GM23338 (cell line): ENCODE data around the gene PCP4.

Experiments
- CTCF ChIP-seq, 2 experiments: fragments of 200-600 bp in 1 of 2; sonication (generic) in 1 of 2; conservative IDR thresholded peaks; 2 replicates each; pipeline versions ENCODE4 v1.5.1 to v1.6.1; 2016 to 2017; ENCODE audit warnings: antibody characterized with exemption in 2 of 2, low read depth in 2 of 2, mild to moderate bottlenecking in 2 of 2, moderate library complexity in 1 of 2
- EZH2 ChIP-seq: fragments of 200-600 bp; sonication (generic); IDR thresholded peaks from one replicate; pipeline ENCODE4 v1.8.0; 2017; ENCODE audit warnings: antibody characterized with exemption, mild to moderate bottlenecking, low read depth; ENCODE audit not compliant: unreplicated experiment
- EZH2phosphoT487 ChIP-seq: fragments of 200-600 bp; sonication (generic); IDR thresholded peaks from one replicate; pipeline ENCODE4 v1.8.1; 2018; ENCODE audit warnings: antibody characterized with exemption; ENCODE audit not compliant: unreplicated experiment
- JUNB ChIP-seq: IDR thresholded peaks from one replicate; pipeline ENCODE4 v1.6.1; 2016; ENCODE audit warnings: antibody characterized with exemption; ENCODE audit not compliant: unreplicated experiment
- NANOG ChIP-seq: IDR thresholded peaks from 2 replicates; pipeline ENCODE4 v1.6.1; 2016; ENCODE audit warnings: antibody characterized with exemption, borderline replicate concordance
- POLR2AphosphoS5 ChIP-seq: IDR thresholded peaks from 2 replicates; pipeline ENCODE4 v1.6.1; 2016; ENCODE audit warnings: antibody characterized with exemption, low read depth
- ZNF114 ChIP-seq: fragments of 250-450 bp; sonication (Bioruptor Pico); IDR thresholded peaks from 2 replicates; pipeline ENCODE4 v1.5.0; 2020; ENCODE audit warnings: mild to moderate bottlenecking, moderate library complexity
- TF ChIP-seq, protein P1 (sequence below): IDR thresholded peaks from one replicate; pipeline ENCODE4 v1.6.1; 2018; ENCODE audit warnings: antibody characterized with exemption; ENCODE audit not compliant: unreplicated experiment
- TF ChIP-seq, protein P2 (sequence below): fragments of 250-450 bp; sonication (Bioruptor Pico); IDR thresholded peaks from 2 replicates; pipeline ENCODE4 v1.5.0; 2020; ENCODE audit warnings: mild to moderate bottlenecking, moderate library complexity

- TF ChIP-seq CTCF (conservative IDR thresholded peaks at IDR 0.05; ENCODE audit: low read depth in 2 of 2) (peak; percentile 33 to 57), POLR2AphosphoS5 (no peak), EZH2phosphoT487 (no peak), NANOG (no peak), JUNB (no peak), EZH2 (no peak), ZNF114 (CRISPR knock-in tag) (no peak)
- TF ChIP-seq, protein P1, sequence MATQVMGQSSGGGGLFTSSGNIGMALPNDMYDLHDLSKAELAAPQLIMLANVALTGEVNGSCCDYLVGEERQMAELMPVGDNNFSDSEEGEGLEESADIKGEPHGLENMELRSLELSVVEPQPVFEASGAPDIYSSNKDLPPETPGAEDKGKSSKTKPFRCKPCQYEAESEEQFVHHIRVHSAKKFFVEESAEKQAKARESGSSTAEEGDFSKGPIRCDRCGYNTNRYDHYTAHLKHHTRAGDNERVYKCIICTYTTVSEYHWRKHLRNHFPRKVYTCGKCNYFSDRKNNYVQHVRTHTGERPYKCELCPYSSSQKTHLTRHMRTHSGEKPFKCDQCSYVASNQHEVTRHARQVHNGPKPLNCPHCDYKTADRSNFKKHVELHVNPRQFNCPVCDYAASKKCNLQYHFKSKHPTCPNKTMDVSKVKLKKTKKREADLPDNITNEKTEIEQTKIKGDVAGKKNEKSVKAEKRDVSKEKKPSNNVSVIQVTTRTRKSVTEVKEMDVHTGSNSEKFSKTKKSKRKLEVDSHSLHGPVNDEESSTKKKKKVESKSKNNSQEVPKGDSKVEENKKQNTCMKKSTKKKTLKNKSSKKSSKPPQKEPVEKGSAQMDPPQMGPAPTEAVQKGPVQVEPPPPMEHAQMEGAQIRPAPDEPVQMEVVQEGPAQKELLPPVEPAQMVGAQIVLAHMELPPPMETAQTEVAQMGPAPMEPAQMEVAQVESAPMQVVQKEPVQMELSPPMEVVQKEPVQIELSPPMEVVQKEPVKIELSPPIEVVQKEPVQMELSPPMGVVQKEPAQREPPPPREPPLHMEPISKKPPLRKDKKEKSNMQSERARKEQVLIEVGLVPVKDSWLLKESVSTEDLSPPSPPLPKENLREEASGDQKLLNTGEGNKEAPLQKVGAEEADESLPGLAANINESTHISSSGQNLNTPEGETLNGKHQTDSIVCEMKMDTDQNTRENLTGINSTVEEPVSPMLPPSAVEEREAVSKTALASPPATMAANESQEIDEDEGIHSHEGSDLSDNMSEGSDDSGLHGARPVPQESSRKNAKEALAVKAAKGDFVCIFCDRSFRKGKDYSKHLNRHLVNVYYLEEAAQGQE: no peak
- TF ChIP-seq, protein P2, sequence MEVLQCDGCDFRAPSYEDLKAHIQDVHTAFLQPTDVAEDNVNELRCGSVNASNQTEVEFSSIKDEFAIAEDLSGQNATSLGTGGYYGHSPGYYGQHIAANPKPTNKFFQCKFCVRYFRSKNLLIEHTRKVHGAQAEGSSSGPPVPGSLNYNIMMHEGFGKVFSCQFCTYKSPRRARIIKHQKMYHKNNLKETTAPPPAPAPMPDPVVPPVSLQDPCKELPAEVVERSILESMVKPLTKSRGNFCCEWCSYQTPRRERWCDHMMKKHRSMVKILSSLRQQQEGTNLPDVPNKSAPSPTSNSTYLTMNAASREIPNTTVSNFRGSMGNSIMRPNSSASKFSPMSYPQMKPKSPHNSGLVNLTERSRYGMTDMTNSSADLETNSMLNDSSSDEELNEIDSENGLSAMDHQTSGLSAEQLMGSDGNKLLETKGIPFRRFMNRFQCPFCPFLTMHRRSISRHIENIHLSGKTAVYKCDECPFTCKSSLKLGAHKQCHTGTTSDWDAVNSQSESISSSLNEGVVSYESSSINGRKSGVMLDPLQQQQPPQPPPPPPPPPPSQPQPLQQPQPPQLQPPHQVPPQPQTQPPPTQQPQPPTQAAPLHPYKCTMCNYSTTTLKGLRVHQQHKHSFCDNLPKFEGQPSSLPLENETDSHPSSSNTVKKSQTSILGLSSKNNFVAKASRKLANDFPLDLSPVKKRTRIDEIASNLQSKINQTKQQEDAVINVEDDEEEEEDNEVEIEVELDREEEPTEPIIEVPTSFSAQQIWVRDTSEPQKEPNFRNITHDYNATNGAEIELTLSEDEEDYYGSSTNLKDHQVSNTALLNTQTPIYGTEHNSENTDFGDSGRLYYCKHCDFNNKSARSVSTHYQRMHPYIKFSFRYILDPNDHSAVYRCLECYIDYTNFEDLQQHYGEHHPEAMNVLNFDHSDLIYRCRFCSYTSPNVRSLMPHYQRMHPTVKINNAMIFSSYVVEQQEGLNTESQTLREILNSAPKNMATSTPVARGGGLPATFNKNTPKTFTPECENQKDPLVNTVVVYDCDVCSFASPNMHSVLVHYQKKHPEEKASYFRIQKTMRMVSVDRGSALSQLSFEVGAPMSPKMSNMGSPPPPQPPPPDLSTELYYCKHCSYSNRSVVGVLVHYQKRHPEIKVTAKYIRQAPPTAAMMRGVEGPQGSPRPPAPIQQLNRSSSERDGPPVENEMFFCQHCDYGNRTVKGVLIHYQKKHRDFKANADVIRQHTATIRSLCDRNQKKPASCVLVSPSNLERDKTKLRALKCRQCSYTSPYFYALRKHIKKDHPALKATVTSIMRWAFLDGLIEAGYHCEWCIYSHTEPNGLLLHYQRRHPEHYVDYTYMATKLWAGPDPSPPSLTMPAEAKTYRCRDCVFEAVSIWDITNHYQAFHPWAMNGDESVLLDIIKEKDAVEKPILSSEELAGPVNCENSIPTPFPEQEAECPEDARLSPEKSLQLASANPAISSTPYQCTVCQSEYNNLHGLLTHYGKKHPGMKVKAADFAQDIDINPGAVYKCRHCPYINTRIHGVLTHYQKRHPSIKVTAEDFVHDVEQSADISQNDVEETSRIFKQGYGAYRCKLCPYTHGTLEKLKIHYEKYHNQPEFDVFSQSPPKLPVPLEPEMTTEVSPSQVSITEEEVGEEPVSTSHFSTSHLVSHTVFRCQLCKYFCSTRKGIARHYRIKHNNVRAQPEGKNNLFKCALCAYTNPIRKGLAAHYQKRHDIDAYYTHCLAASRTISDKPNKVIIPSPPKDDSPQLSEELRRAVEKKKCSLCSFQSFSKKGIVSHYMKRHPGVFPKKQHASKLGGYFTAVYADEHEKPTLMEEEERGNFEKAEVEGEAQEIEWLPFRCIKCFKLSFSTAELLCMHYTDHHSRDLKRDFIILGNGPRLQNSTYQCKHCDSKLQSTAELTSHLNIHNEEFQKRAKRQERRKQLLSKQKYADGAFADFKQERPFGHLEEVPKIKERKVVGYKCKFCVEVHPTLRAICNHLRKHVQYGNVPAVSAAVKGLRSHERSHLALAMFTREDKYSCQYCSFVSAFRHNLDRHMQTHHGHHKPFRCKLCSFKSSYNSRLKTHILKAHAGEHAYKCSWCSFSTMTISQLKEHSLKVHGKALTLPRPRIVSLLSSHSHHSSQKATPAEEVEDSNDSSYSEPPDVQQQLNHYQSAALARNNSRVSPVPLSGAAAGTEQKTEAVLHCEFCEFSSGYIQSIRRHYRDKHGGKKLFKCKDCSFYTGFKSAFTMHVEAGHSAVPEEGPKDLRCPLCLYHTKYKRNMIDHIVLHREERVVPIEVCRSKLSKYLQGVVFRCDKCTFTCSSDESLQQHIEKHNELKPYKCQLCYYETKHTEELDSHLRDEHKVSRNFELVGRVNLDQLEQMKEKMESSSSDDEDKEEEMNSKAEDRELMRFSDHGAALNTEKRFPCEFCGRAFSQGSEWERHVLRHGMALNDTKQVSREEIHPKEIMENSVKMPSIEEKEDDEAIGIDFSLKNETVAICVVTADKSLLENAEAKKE (CRISPR knock-in tag): no peak
Observed at GRCh38 chr21:39881661-39882060, 14.4 kb downstream of the PCP4 start.
